Loucy (cell line): Measurements from ENCODE around the gene HMX1.

Experiments
- H2AFZ ChIP-seq: fragments of 200-600 bp; sonication (generic); 2 replicates; pipeline ENCODE4 v1.6.0; 2016; ENCODE audit warnings: antibody characterized with exemption, mild to moderate bottlenecking, low read length, moderate library complexity
- H3F3A ChIP-seq: fragments of 200-600 bp; 2 replicates; pipeline ENCODE4 v1.6.0; 2016; ENCODE audit warnings: antibody characterized with exemption, low read depth, mild to moderate bottlenecking
- H3K27me3 ChIP-seq: fragments of 200-600 bp; sonication (generic); 2 replicates; pipeline ENCODE4 v1.6.1; 2014; ENCODE audit warnings: low read length, mild to moderate bottlenecking; ENCODE audit not compliant: insufficient read depth, poor library complexity, severe bottlenecking
- H3K36me3 ChIP-seq: fragments of 200-600 bp; sonication (generic); 2 replicates; pipeline ENCODE4 v1.6.1; 2016; ENCODE audit warnings: low read length; ENCODE audit not compliant: insufficient read depth
- H3K4me1 ChIP-seq: fragments of 200-600 bp; sonication (generic); 2 replicates; pipeline ENCODE4 v1.5.1; 2014; ENCODE audit warnings: low read length, mild to moderate bottlenecking; ENCODE audit not compliant: insufficient read depth, poor library complexity, severe bottlenecking
- H3K4me2 ChIP-seq: fragments of 200-600 bp; sonication (generic); 2 replicates; pipeline ENCODE4 v1.6.0; 2014; ENCODE audit warnings: antibody characterized with exemption, low read length, low read depth, mild to moderate bottlenecking; ENCODE audit not compliant: poor library complexity, severe bottlenecking
- H3K4me3 ChIP-seq: fragments of 200-600 bp; sonication (generic); 2 replicates; pipeline ENCODE4 v1.5.1; 2014; ENCODE audit warnings: low read length, mild to moderate bottlenecking, mixed read lengths; ENCODE audit not compliant: poor library complexity, severe bottlenecking
- H3K79me2 ChIP-seq: fragments of 200-600 bp; sonication (generic); 2 replicates; pipeline ENCODE4 v1.6.1; 2014; ENCODE audit warnings: low read length; ENCODE audit not compliant: insufficient read depth
- H3K9ac ChIP-seq: fragments of 200-600 bp; sonication (generic); 2 replicates; pipeline ENCODE4 v1.6.0; 2014; ENCODE audit warnings: mild to moderate bottlenecking, low read depth, low read length, moderate library complexity; ENCODE audit not compliant: poor library complexity, severe bottlenecking
- H3K9me2 ChIP-seq: fragments of 200-600 bp; sonication (generic); replicated peaks from 2 replicates; pipeline ENCODE4 v1.6.1; 2016; ENCODE audit warnings: low read depth, low read length, mixed read lengths
- H3K9me3 ChIP-seq: fragments of 200-600 bp; sonication (generic); 2 replicates; pipeline ENCODE4 v1.6.1; 2014; ENCODE audit warnings: mild to moderate bottlenecking, antibody characterized with exemption, low read length, low read depth; ENCODE audit not compliant: insufficient read depth
- H4K20me1 ChIP-seq: fragments of 200-600 bp; sonication (generic); 2 replicates; pipeline ENCODE4 v1.6.0; 2014; ENCODE audit warnings: antibody characterized with exemption, low read length, mild to moderate bottlenecking; ENCODE audit not compliant: insufficient read depth, poor library complexity, severe bottlenecking
- EZH2phosphoT487 ChIP-seq: fragments of 200-600 bp; IDR thresholded peaks from 2 replicates; pipeline ENCODE4 v1.6.1; 2018; ENCODE audit warnings: antibody characterized with exemption, mild to moderate bottlenecking, moderate library complexity, borderline replicate concordance
- TF ChIP-seq, protein P1 (sequence below): fragments of 200-600 bp; sonication (generic); conservative IDR thresholded peaks from 2 replicates; pipeline ENCODE4 v1.5.1; 2014; ENCODE audit warnings: mild to moderate bottlenecking, antibody characterized with exemption, low read length

HMX1 gene

DNA sequence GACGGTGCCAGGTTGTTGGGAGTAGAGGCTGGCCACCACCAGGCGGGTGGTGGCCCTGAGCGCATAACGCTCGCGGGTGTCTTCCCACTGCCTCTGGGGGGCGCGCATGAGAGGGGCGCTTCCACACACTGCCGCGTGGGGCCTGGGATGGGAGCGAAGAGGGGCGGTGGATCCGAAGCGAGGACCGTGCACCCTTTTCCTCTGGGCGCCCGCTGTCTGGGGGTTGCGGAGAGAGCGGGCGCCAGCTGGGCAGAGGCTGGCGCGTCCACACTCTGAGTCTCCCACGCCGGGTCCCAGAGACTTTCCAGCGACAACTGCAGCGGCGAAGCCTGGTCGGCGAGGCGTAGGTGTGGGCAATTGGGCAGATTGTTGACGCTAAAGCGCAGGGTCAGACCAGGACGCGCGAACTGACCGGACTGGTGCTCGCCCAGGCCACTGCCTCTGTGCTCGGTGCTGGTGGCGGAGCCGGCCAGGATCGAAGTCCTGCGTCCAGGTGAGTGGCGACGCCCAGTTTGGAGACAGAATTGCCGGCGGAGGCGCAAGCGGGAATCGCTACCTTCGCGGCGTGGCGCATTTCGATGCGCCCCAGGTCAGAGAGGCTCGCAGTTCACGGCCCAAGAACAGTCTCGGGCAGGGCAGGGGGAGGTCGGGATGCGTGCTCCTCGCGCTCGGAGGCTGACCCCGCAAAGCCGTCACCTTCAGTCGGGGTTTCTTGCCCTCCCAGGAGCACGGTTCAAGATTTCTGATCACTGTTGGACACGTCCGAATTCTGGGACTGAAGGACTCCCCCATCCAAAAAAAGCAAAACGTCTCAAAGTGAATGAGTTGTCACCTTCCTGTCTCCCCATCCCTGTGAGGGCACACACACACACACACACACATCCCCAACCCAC, 2.6 kb upstream of the HMX1 start:
- Histone ChIP-seq H3K36me3 (no peaks in the 10 kb centered on the region), H4K20me1 (no peaks in the 10 kb centered on the region), H3K4me3 (no peak overlapping the region), H3K4me2 (no peak overlapping the region), H2AFZ (no peak overlapping the region), H3K79me2 (no peaks in the 10 kb centered on the region), H3K9me3 (peaks cover 8% of the 10 kb centered on the region; the same call in 1 of the 2 replicates), H3K9ac (no peak overlapping the region), H3K4me1 (no peaks in the 10 kb centered on the region), H3F3A (no peaks in the 10 kb centered on the region), H3K9me2 (no peaks in the 10 kb centered on the region), H3K27me3 (no peaks in the 10 kb centered on the region)
- TF ChIP-seq EZH2phosphoT487, result no peak
- TF ChIP-seq, protein P1, sequence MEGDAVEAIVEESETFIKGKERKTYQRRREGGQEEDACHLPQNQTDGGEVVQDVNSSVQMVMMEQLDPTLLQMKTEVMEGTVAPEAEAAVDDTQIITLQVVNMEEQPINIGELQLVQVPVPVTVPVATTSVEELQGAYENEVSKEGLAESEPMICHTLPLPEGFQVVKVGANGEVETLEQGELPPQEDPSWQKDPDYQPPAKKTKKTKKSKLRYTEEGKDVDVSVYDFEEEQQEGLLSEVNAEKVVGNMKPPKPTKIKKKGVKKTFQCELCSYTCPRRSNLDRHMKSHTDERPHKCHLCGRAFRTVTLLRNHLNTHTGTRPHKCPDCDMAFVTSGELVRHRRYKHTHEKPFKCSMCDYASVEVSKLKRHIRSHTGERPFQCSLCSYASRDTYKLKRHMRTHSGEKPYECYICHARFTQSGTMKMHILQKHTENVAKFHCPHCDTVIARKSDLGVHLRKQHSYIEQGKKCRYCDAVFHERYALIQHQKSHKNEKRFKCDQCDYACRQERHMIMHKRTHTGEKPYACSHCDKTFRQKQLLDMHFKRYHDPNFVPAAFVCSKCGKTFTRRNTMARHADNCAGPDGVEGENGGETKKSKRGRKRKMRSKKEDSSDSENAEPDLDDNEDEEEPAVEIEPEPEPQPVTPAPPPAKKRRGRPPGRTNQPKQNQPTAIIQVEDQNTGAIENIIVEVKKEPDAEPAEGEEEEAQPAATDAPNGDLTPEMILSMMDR, result no peak

DNA sequence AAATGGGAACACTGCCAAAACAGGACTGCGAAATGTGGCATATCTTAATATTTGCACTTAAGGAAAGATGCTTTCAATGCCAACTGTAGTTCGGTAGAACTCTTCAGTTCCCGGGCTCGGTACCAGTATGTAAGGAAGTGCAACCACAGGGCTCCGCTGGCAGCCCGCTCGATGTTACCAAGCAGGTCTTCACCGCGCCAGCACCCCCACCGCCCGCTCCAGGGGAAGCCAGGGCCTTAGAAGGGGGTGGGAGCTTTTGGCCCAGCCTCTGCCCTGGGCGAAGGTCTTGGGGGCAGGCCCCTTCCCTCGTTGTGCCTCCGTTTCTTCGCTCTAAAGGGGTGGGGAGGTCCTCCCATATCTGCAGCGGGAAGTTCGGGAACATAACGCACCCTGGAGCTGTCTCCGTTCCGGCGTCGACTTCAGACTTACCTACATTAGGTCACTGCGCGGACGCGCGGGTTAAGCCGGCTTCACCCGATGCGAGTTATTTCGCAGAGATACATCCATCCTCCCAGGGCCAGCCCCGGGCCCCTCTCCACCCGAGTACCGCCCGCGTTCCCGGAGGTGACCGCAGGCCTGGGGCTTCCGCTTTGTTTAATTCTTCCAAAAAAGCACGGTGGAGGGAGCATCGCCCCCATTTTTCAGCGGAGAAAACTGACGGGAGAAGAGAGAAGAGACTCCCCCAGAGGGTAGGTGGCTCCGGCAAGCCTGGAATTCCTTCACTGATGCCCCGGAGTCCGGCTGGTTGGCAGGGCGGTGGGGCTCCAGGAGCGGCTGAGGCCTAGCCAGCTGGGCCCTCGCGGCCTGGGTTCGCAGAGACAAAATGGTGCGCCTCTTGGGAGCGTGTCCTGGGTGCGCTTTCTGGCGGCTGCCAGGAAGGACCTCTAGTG, 1.0 kb upstream of the HMX1 start:
- Histone ChIP-seq H3K4me1 (no peaks in the 10 kb centered on the region), H3K9ac (no peak overlapping the region), H3K27me3 (no peaks in the 10 kb centered on the region), H3K36me3 (no peaks in the 10 kb centered on the region), H3K4me3 (no peak overlapping the region), H2AFZ (no peak overlapping the region), H3K4me2 (no peak overlapping the region), H3K9me2 (no peaks in the 10 kb centered on the region), H4K20me1 (no peaks in the 10 kb centered on the region), H3K79me2 (no peaks in the 10 kb centered on the region), H3K9me3 (peaks cover 7% of the 10 kb centered on the region; the same call in 1 of the 2 replicates), H3F3A (no peaks in the 10 kb centered on the region)
- TF ChIP-seq EZH2phosphoT487, result no peak
- TF ChIP-seq, protein P1, result no peak

DNA sequence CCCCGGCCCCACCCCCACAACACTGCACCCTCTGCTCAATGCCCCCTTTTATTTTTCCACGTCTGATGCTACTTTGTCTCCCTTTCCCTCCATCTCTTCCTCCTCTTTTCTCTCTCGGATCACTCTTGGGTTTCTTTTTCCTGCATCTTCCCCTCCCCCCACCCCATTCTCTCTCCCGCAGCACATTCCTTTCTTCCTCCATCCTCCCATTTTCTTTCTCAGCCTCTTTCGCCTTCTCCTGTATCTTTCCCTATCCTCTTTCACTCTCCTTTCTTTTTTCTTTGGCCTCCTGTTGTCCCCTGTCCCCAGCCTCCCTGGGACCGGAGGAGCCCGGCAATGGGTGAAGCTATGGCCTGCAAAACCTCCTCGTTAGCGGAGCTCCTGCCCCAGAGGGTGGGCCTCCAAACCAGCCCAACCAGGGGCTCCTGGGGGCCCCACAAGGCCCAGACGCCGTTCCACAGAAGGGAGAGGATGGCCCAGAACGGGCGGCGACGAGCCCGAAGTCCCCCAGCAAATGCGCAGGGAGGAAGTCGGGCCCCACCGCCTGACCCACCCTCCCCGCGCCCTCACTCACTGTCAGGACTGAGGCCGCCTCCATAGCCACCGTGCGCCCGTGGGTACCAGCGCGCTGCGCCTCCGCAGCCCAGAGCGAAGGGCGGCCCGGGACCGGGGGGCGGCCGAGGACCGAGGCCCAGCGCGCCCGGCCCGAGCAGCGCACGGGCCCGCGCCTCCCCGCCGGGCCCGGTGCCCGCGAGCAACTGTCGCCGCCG, 807 bp downstream of the HMX1 start:
- H2AFZ ChIP-seq, result no peak overlapping the region
- no peaks in the 10 kb centered on the region; the same call in 1 of the 2 replicates for H3K9me3 ChIP-seq
- no peak overlapping the region for H3K4me3 ChIP-seq
- no peaks in the 10 kb centered on the region for H3K79me2 ChIP-seq
- H4K20me1 ChIP-seq, result no peaks in the 10 kb centered on the region
- no peak overlapping the region for H3K9ac ChIP-seq
- no peaks in the 10 kb centered on the region for H3F3A ChIP-seq
- no peaks in the 10 kb centered on the region for H3K36me3 ChIP-seq
- H3K4me1 ChIP-seq, result no peaks in the 10 kb centered on the region
- no peak overlapping the region for H3K4me2 ChIP-seq
- TF ChIP-seq EZH2phosphoT487, result no peak
- H3K9me2 ChIP-seq, result no peaks in the 10 kb centered on the region
- no peaks in the 10 kb centered on the region for H3K27me3 ChIP-seq
